CD4-positive, alpha-beta memory T cell (primary cell): Measurements from ENCODE around the gene ANKS3. TPM values are rescaled to one million over a fixed set of nuclear protein-coding genes. Genes with fewer than 3 reads are reported as not detected.

Source experiments
- CTCF ChIA-PET: fragments of 350-600 bp; sonication (Branson Sonifier 250); formaldehyde crosslinking; loops from one replicate; lab custom pipeline; 2021; ENCODE audit warnings: inconsistent platforms; ENCODE audit not compliant: partially characterized antibody; lab: Charles Lee
- POLR2A ChIA-PET: fragments of 350-600 bp; sonication (Branson Sonifier 250); formaldehyde crosslinking; loops from one replicate; lab custom pipeline; 2021; ENCODE audit not compliant: partially characterized antibody; lab: Charles Lee
- DNase-seq, 5 donors: peaks; one replicate each; pipeline versions ENCODE4 v3.0.0 to v3.0.0-alpha.2; 2020 to 2022; ENCODE audit warnings: mixed read lengths in 1 of 5
- H3K27ac ChIP-seq: one replicate; pipeline ENCODE4 v1.7.0; 2013; ENCODE audit warnings: low read depth, low read length
- H3K27me3 ChIP-seq: 2 replicates; pipeline ENCODE4 v1.7.0; 2013; ENCODE audit warnings: mild to moderate bottlenecking, low read length, moderate library complexity; ENCODE audit not compliant: insufficient read depth
- H3K36me3 ChIP-seq: 2 replicates; pipeline ENCODE4 v1.7.0; 2013; ENCODE audit warnings: mild to moderate bottlenecking, low read length, moderate library complexity; ENCODE audit not compliant: insufficient read depth
- H3K4me1 ChIP-seq: 2 replicates; pipeline ENCODE4 v1.7.0; 2013; ENCODE audit warnings: mild to moderate bottlenecking, low read length, moderate library complexity; ENCODE audit not compliant: insufficient read depth
- H3K4me3 ChIP-seq, 2 donors: one replicate each; pipeline ENCODE4 v1.7.0; 2013; ENCODE audit warnings: low read length in 2 of 2, mild to moderate bottlenecking in 1 of 2
- H3K9me3 ChIP-seq, 2 donors: one replicate each; pipeline ENCODE4 v1.7.0; 2013; ENCODE audit warnings: low read length in 2 of 2, control low read depth in 1 of 2; ENCODE audit not compliant: control insufficient read depth in 1 of 2
- H3K27ac Mint-ChIP-seq, 7 donors: one replicate each; pipeline ENCODE4 v1.8.0; 2020 to 2021; ENCODE audit warnings: mixed read lengths in 7 of 7, mild to moderate bottlenecking in 6 of 7, inconsistent platforms in 3 of 7, moderate library complexity in 3 of 7
- H3K27me3 Mint-ChIP-seq, 2 donors: one replicate each; pipeline ENCODE4 v1.8.0; 2020 to 2021; ENCODE audit warnings: mixed read lengths in 2 of 2
- H3K36me3 Mint-ChIP-seq, 2 donors: one replicate each; pipeline ENCODE4 v1.8.0; 2020 to 2021; ENCODE audit warnings: mixed read lengths in 2 of 2, inconsistent platforms in 1 of 2, mild to moderate bottlenecking in 1 of 2
- H3K4me1 Mint-ChIP-seq, 4 donors: one replicate each; pipeline ENCODE4 v1.8.0; 2020 to 2021; ENCODE audit warnings: mixed read lengths in 4 of 4, mild to moderate bottlenecking in 1 of 4
- H3K4me3 Mint-ChIP-seq, 8 donors: one replicate each; pipeline ENCODE4 v1.8.0; 2020 to 2021; ENCODE audit warnings: mixed read lengths in 8 of 8, mild to moderate bottlenecking in 7 of 8, moderate library complexity in 6 of 8, inconsistent platforms in 3 of 8
- H3K9me3 Mint-ChIP-seq, 8 donors: one replicate each; pipeline ENCODE4 v1.8.0; 2020 to 2021; ENCODE audit warnings: mixed read lengths in 8 of 8, mild to moderate bottlenecking in 5 of 8, inconsistent platforms in 3 of 8, moderate library complexity in 1 of 8
- intact Hi-C: fragments of 100-400 bp; cut with micrococcal nuclease; formaldehyde crosslinking; loops from one replicate; pipeline ENCODE4 v1.15.1; 2023
- polyA plus RNA-seq, 2 donors: library from polyadenylated mRNA; unstranded; fragments of 300-500 nt; fragmentation: Illumina TruSeq; gene quantifications; one replicate each; pipeline ENCODE4 v1.2.3, GENCODE V29; 2021
- total RNA-seq, 2 experiments: library from RNA; stranded (reverse); gene quantifications; one replicate each; pipeline ENCODE4 v1.2.3, GENCODE V29; 2021

ANKS3 gene
- total and polyA plus RNA-seq, 4 experiments from 2014 or later, result 0.91 to 33.9 (median 17.1) TPM

DNA sequence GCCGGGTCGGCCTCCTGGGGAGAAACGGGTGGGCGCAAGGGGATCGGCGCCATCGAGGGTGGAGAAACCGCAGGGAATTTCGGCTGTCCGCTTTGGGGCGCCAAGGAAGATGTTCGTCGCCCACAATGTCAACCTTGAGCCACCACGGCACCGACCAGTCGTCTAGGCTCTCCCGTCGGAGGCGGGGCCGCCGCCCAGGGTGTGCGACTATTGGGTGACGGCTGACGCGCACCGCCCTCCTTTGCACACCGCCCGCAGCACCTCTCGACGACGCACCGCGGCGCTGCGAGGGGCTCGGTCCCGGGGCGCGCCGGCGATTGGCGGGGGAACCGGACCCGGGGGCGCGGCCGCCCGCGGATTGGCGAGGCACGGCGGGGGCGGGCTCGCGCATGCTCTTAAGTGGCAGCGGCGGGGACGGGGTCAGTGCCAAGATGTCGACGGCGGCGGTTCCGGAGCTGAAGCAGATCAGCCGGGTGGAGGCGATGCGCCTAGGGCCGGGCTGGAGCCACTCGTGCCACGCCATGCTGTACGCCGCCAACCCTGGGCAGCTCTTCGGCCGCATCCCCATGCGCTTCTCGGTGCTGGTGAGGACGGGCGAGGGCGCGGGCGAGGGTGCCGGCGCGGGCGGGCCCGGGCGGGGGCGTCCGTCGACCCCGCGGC lies 40.6 kb downstream of the ANKS3 start, which contains the start of gene NUDT16L1:
Gene NUDT16L1 (plus strand): TSS at position 267 of the 660 bp plus-strand sequence. CDS start 165 bp downstream, at position 432.
- H3K27ac Mint-ChIP-seq, result peak within 1 kb of the TSS; percentile 84 to 93 (median 91)
- H3K36me3 Mint-ChIP-seq, result peaks cover 0 to 15% of the 10 kb centered on the region in 2 donors
- peaks cover 16% of the 10 kb centered on the region for H3K36me3 ChIP-seq
- ChIA-PET POLR2A (interaction anchor here (0.6 to 6.1 kb wide), 18 partner anchors 11 to 341 kb away, joined by 3 to 40 read pairs (median 8); partner anchors contain the start of genes ANKS3, DNAAF8, GLYR1 and MGRN1), CTCF (interaction anchor here (0.8 to 1.5 kb wide), 3 partner anchors 41 to 77 kb away, joined by 4 read pairs; partner anchors contain the start of genes DNAAF8 and MGRN1)
- intact Hi-C loops, result loop anchor here (1.0 to 2.0 kb wide), 7 partner anchors 17 to 342 kb away; partner anchors contain the start of genes ANKS3, DNAAF8, GLYR1 and MGRN1
- no peaks in the 10 kb centered on the region for H3K27me3 Mint-ChIP-seq
- peak within 1 kb of the TSS; percentile 85 to 92 (median 88) for H3K4me3 Mint-ChIP-seq
- DNase-seq, result peak; percentile 94 to 99 (median 98)
- peak within 1 kb of the TSS; percentile 81 for H3K27ac ChIP-seq
- peaks cover 2 to 22% (median 9%) of the 10 kb centered on the region in 4 donors for H3K4me1 Mint-ChIP-seq
- peaks cover 21% of the 10 kb centered on the region for H3K4me1 ChIP-seq
- H3K9me3 ChIP-seq, result no peaks in the 10 kb centered on the region
- peaks cover 0 to 1% (median 0%) of the 10 kb centered on the region in 8 donors for H3K9me3 Mint-ChIP-seq
- peak within 1 kb of the TSS; percentile 61 to 81 for H3K4me3 ChIP-seq
- H3K27me3 ChIP-seq, result no peaks in the 10 kb centered on the region

DNA sequence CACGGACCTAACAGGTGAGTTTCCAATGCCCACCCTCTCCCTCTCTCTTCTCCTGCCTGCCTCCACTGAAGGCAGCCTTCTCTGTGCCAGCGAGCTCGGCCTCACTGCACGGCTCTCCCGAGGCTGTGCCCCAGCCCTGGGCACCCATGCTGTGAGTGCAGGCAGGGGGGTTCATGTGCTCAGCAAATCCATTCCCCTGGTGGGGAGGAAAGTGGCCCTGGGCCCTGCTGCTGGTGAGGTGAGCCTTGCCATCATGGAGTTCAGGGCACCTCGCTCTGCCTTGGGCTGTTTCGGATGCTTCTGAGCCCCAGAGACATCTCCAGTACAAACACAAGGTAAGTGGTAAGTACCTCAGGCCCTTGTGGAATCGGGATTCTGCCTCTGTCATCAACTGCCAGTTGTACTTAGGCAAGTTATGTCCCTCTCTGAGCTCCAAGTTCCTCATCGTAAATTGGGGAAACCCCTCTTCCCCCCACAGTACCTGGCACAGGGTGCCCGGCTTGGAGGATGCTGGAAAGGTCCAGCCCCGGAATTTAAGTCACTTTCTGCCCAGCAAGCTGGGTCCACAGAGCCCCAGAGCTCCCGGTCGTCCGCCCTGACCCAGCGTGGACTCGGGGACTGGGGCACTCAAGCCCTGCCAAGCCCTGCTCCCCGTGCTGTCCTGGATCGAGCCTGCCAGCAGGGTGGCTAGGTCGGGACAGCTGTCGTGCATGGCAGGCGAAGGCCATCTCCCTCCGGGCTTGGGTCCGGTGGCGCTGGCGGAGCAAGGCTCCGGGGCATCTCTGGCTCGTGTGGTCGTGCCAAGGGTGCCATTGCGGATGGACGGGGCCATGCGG lies 41.4 kb downstream of the ANKS3 start:
- Histone ChIP-seq H3K27me3 (no peaks in the 10 kb centered on the region), H3K9me3 (no peaks in the 10 kb centered on the region), H3K36me3 (peaks cover 16% of the 10 kb centered on the region), H3K4me1 (peaks cover 21% of the 10 kb centered on the region), H3K4me3 (peak overlapping the region; percentile 61 to 81), H3K27ac (peak overlapping the region; percentile 81)
- Mint-ChIP-seq H3K36me3 (peaks cover 2 to 16% of the 10 kb centered on the region in 2 donors), H3K9me3 (peaks cover 0 to 1% (median 0%) of the 10 kb centered on the region in 8 donors), H3K27me3 (no peaks in the 10 kb centered on the region), H3K4me3 (peak overlapping the region; percentile 85 to 92 (median 88)), H3K27ac (peak overlapping the region; percentile 84 to 92 (median 91)), H3K4me1 (peaks cover 2 to 22% (median 9%) of the 10 kb centered on the region in 4 donors)
- intact Hi-C loops, result loop anchor here (1.0 to 2.0 kb wide), 7 partner anchors 16 to 341 kb away; partner anchors contain the start of genes ANKS3, DNAAF8, GLYR1 and MGRN1
- CTCF ChIA-PET, result interaction anchor here (1.5 to 2.0 kb wide), 2 partner anchors 76 to 263 kb away, joined by 4 read pairs; no protein-coding TSS in a partner anchor
- DNase-seq, result peak in 1 of 5 donors; percentile 60
- POLR2A ChIA-PET, result interaction anchor here (0.6 to 6.1 kb wide), 15 partner anchors 12 to 981 kb away, joined by 3 to 40 read pairs (median 8); partner anchors contain the start of genes ANKS3, DNAAF8, MGRN1 and NAGPA

DNA sequence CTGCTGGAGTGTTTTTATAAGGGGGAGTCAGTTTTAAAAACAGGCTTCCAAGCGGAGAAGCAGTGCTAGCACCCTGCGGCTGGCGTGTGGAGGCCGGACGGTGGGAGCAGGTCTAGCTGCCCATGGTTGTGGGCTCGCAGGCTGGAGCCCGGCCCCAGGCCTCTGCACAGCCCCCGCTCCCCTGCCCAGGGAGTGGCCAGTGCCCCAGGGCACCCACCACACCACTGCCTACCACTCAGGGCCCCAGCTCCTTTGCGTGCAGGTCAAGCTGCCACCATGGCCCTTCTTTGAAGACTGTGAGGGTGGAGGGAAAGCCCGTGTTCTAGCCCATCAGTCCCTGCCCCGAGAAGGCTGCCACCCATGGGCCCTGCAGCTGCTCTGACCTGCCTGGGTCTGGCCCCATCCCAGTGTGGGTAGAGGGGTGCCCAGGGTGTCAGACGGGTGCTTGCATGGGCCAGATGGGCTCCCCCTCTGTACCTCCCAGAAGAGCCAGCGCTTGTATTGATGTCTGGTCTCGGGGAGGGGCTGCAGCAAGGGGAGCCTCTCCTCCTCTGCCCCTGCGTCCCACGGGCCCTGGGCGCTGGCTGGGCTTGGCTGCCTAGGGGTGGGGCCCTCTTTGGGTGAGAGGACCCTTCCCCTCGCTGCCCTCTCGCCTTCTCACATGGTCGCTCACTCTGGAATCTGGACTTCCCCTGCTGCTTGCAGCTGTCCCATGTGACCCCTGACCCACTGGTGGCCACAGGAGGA lies 42.2 kb downstream of the ANKS3 start:
- Mint-ChIP-seq H3K27ac (peak overlapping the region in 2 of 7 donors; percentile 74 to 84), H3K36me3 (peaks cover 2 to 16% of the 10 kb centered on the region in 2 donors), H3K4me1 (peaks cover 2 to 22% (median 9%) of the 10 kb centered on the region in 4 donors), H3K9me3 (peaks cover 0 to 1% (median 0%) of the 10 kb centered on the region in 8 donors), H3K4me3 (peak overlapping the region in 6 of 8 donors; percentile 25 to 88 (median 68)), H3K27me3 (no peaks in the 10 kb centered on the region)
- Histone ChIP-seq H3K27me3 (no peaks in the 10 kb centered on the region), H3K4me1 (peaks cover 21% of the 10 kb centered on the region), H3K9me3 (no peaks in the 10 kb centered on the region), H3K4me3 (no peak overlapping the region), H3K36me3 (peaks cover 16% of the 10 kb centered on the region), H3K27ac (peak overlapping the region; percentile 81)
- POLR2A ChIA-PET, result interaction anchor here (0.6 to 6.1 kb wide), 8 partner anchors 15 to 980 kb away, joined by 4 to 40 read pairs (median 10); partner anchors contain the start of genes ANKS3, DNAAF8 and MGRN1
- CTCF ChIA-PET, result interaction anchor here (1.0 to 2.0 kb wide), 3 partner anchors 42 to 264 kb away, joined by 4 read pairs; no protein-coding TSS in a partner anchor
- intact Hi-C loops, result loop anchor here (2.0 kb wide), 2 partner anchors 15 to 67 kb away; partner anchors contain the start of gene MGRN1
- DNase-seq, result no peak

DNA sequence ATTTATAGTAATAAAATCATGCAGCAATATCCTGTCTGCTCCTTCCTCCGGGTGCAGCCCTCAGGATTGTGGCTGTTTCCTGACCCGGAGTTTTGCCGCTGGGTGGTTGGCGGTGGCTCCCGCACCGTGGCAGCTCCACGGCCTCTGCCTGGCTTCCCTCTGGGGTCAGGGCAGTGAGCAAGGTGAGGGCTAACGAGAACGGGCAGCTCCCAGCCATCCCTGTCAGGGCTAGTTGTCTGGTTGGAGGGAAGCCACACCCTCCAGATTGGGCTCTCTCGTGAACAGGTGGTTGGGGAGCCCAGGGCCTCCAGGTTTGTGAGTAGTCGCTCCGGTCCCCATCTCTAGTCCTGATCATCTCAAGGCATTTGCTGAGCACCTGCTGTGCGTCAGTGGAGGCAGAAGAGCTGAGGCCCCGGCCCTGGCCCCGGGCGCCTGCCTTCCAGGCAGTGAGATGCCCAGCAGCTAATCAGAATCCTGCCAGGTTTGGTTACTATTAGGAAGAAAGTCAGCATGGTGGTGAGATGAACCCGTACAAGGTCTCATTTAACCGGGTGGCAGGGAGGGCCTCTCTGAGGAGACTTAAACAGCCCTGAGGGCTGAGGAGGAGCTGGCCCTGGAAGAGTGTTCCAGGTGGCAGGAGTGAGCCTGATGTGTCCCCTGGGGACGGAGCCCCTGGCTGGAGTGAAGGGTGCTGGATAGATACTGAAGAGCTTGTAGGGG lies 43.0 kb downstream of the ANKS3 start:
- Mint-ChIP-seq H3K36me3 (peaks cover 2 to 12% of the 10 kb centered on the region in 2 donors), H3K4me1 (peaks cover 2 to 22% (median 9%) of the 10 kb centered on the region in 4 donors), H3K9me3 (peaks cover 0 to 1% (median 0%) of the 10 kb centered on the region in 8 donors), H3K27me3 (no peaks in the 10 kb centered on the region), H3K4me3 (peak overlapping the region in 6 of 8 donors; percentile 25 to 75 (median 52)), H3K27ac (peak overlapping the region in 4 of 7 donors; percentile 16 to 74 (median 36))
- ChIA-PET CTCF (interaction anchor here (1.0 to 2.0 kb wide), 2 partner anchors 41 to 265 kb away, joined by 4 read pairs; no protein-coding TSS in a partner anchor), POLR2A (interaction anchor here (1.2 to 6.1 kb wide), 2 partner anchors 15 to 44 kb away, joined by 4 to 33 read pairs; partner anchors contain the start of gene DNAAF8)
- no peaks in the 10 kb centered on the region for H3K27me3 ChIP-seq
- H3K4me1 ChIP-seq, result peaks cover 21% of the 10 kb centered on the region
- no peak overlapping the region for H3K27ac ChIP-seq
- H3K4me3 ChIP-seq, result no peak overlapping the region
- peaks cover 11% of the 10 kb centered on the region for H3K36me3 ChIP-seq
- DNase-seq, result no peak
- intact Hi-C loops, result no loop called here
- H3K9me3 ChIP-seq, result no peaks in the 10 kb centered on the region

DNA sequence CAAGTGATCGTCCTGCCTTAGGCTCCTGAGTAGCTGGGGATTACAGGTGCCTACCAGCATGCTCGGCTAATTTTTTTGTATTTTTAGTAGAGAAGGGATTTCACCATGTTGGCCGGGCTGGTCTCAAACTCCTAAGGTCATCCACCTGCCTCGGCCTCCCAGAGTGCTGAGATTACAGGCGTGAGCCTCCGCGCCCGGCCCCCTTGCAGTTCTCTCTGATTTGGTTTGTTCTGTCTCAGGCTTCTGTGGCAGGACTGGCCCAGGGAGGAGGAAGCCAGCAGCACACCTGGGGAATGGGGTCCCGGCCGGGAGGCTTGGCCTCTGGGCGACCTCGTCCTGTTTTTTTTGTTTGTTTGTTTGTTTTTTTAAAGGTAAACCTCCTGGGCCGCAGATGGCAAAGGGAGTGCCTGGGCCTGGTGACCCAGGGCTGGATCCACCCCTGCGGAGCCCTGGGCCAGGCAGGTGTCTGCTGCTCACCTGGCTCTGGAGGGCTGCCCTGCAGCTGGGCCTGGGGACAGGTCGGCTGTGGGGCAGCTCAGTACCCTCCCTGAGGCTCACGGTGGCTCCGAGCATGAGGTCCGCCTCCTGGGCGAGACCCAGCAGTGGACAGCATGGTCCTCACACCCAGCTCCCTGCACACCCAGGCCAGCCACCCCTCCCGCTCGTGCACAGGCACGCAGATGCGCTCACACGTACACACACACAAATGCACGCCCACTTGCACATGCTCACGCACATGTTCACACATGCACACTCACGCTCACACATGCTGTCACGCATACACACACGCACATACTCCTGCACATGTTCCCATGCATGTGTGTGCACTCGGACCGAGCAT lies 44.0 kb downstream of the ANKS3 start:
- H3K36me3 Mint-ChIP-seq, result peaks cover 2 to 13% of the 10 kb centered on the region in 2 donors
- H3K27ac ChIP-seq, result no peak overlapping the region
- ChIA-PET POLR2A (interaction anchor here (6.1 kb wide), 1 partner anchor 14 kb away, joined by 33 read pairs; no protein-coding TSS in a partner anchor), CTCF (no interaction called here)
- peaks cover 0 to 1% (median 0%) of the 10 kb centered on the region in 8 donors for H3K9me3 Mint-ChIP-seq
- H3K27me3 Mint-ChIP-seq, result no peaks in the 10 kb centered on the region
- no peak overlapping the region for H3K4me3 ChIP-seq
- H3K9me3 ChIP-seq, result no peaks in the 10 kb centered on the region
- H3K4me3 Mint-ChIP-seq, result no peak overlapping the region
- DNase-seq, result no peak
- intact Hi-C loops, result no loop called here
- no peaks in the 10 kb centered on the region for H3K27me3 ChIP-seq
- H3K36me3 ChIP-seq, result peaks cover under 1% of the 10 kb centered on the region
- peak overlapping the region in 2 of 7 donors; percentile 43 to 68 for H3K27ac Mint-ChIP-seq
- peaks cover 2 to 15% (median 9%) of the 10 kb centered on the region in 4 donors for H3K4me1 Mint-ChIP-seq
- H3K4me1 ChIP-seq, result peaks cover 17% of the 10 kb centered on the region
